Mesothelial cell of epicardium (in vitro differentiated cells): Measurements from ENCODE around the gene PLAC9. TPM values are rescaled to one million over a fixed set of nuclear protein-coding genes. Genes with fewer than 3 reads are reported as not detected.
A peak's percentile ranks its signal among the peaks of the same experiment; 100 is the strongest.

Source experiments
- DNase-seq, 2 experiments: peaks; one replicate each; pipeline ENCODE4 v3.0.0; 2021; ENCODE audit warnings: low spot score in 2 of 2; ENCODE audit not compliant: unreplicated experiment in 2 of 2
- H3K27ac Mint-ChIP-seq: 2 replicates; pipeline ENCODE4 v1.8.0; 2021; ENCODE audit warnings: mixed read lengths
- H3K27me3 Mint-ChIP-seq: 2 replicates; pipeline ENCODE4 v1.8.0; 2021; ENCODE audit warnings: low read depth, mixed read lengths
- H3K36me3 Mint-ChIP-seq: 2 replicates; pipeline ENCODE4 v1.8.0; 2021; ENCODE audit warnings: mixed read lengths
- H3K4me1 Mint-ChIP-seq: 2 replicates; pipeline ENCODE4 v1.8.0; 2021; ENCODE audit warnings: mixed read lengths
- H3K4me3 Mint-ChIP-seq: 2 replicates; pipeline ENCODE4 v1.8.0; 2021; ENCODE audit warnings: mild to moderate bottlenecking, moderate library complexity, mixed read lengths
- H3K9me3 Mint-ChIP-seq: 2 replicates; pipeline ENCODE4 v1.8.0; 2021; ENCODE audit warnings: mixed read lengths
- CTCF ChIP-seq: fragments of 200-600 bp; sonication (generic); IDR thresholded peaks from one replicate; pipeline ENCODE4 v1.5.0; 2021; ENCODE audit warnings: antibody characterized with exemption; ENCODE audit not compliant: unreplicated experiment
- total RNA-seq: library from RNA; stranded (reverse); gene quantifications from 3 replicates; pipeline ENCODE4 v1.2.1, GENCODE V29; 2021

PLAC9 gene
- total RNA-seq, 1 donor from 2014 or later = 25.1 TPM

- Mint-ChIP-seq H3K27me3 (no peaks in the 10 kb centered on the region), H3K4me3 (peak overlapping the region; percentile 51), H3K4me1 (peaks cover 35% of the 10 kb centered on the region), H3K36me3 (no peaks in the 10 kb centered on the region), H3K27ac (peak overlapping the region; percentile 32), H3K9me3 (peaks cover 5% of the 10 kb centered on the region)
- TF ChIP-seq CTCF = no peak
- DNase-seq = peak in 1 of 2 experiments; percentile 27
These were observed 31.5 kb upstream of the PLAC9 start for GRCh38 chr10:80100861-80101695.

- DNase-seq = no peak
- TF ChIP-seq CTCF = no peak
- Mint-ChIP-seq H3K27me3 (no peaks in the 10 kb centered on the region), H3K4me1 (peaks cover 35% of the 10 kb centered on the region), H3K27ac (peak overlapping the region; percentile 94), H3K36me3 (peaks cover 4% of the 10 kb centered on the region), H3K4me3 (peak overlapping the region; percentile 24), H3K9me3 (peaks cover 20% of the 10 kb centered on the region)
These were observed 28.2 kb upstream of the PLAC9 start for GRCh38 chr10:80104066-80104926.

- Mint-ChIP-seq H3K4me3 (no peak overlapping the region), H3K27me3 (no peaks in the 10 kb centered on the region), H3K27ac (no peak overlapping the region), H3K9me3 (peaks cover 25% of the 10 kb centered on the region), H3K36me3 (peaks cover 10% of the 10 kb centered on the region), H3K4me1 (peaks cover 22% of the 10 kb centered on the region)
- DNase-seq = no peak
- no peak for TF ChIP-seq CTCF
These were observed 23.8 kb upstream of the PLAC9 start for GRCh38 chr10:80108576-80109239.

- Mint-ChIP-seq H3K4me3 (no peak overlapping the region), H3K36me3 (peaks cover 10% of the 10 kb centered on the region), H3K27me3 (no peaks in the 10 kb centered on the region), H3K9me3 (peaks cover 25% of the 10 kb centered on the region), H3K27ac (peak overlapping the region; percentile 47), H3K4me1 (peaks cover 3% of the 10 kb centered on the region)
- TF ChIP-seq CTCF = no peak
- DNase-seq = no peak
These were observed 21.5 kb upstream of the PLAC9 start for GRCh38 chr10:80110986-80111385.

- DNase-seq = no peak
- Mint-ChIP-seq H3K9me3 (peaks cover 5% of the 10 kb centered on the region), H3K36me3 (no peaks in the 10 kb centered on the region), H3K27ac (no peak overlapping the region), H3K4me3 (no peak overlapping the region), H3K4me1 (no peaks in the 10 kb centered on the region), H3K27me3 (no peaks in the 10 kb centered on the region)
- TF ChIP-seq CTCF = no peak
These were observed 13.9 kb upstream of the PLAC9 start for GRCh38 chr10:80118669-80119068.
